Dermis blood vessel endothelial cell (primary cell): ENCODE results near the gene HYAL1. TPM values are rescaled to one million over a fixed set of nuclear protein-coding genes. Genes with fewer than 3 reads are reported as not detected.

Experiments used
- DNase-seq: peaks from one replicate; pipeline ENCODE4 v3.0.0; 2010
- total RNA-seq: library from RNA; depleted of rRNA; stranded (reverse); fragments of >200 nt; gene quantifications from 2 replicates; pipeline ENCODE4 v1.2.3, GENCODE V29; 2014

HYAL1 gene
- total RNA-seq, 1 donor from 2014 or later: 11.4 TPM

DNA sequence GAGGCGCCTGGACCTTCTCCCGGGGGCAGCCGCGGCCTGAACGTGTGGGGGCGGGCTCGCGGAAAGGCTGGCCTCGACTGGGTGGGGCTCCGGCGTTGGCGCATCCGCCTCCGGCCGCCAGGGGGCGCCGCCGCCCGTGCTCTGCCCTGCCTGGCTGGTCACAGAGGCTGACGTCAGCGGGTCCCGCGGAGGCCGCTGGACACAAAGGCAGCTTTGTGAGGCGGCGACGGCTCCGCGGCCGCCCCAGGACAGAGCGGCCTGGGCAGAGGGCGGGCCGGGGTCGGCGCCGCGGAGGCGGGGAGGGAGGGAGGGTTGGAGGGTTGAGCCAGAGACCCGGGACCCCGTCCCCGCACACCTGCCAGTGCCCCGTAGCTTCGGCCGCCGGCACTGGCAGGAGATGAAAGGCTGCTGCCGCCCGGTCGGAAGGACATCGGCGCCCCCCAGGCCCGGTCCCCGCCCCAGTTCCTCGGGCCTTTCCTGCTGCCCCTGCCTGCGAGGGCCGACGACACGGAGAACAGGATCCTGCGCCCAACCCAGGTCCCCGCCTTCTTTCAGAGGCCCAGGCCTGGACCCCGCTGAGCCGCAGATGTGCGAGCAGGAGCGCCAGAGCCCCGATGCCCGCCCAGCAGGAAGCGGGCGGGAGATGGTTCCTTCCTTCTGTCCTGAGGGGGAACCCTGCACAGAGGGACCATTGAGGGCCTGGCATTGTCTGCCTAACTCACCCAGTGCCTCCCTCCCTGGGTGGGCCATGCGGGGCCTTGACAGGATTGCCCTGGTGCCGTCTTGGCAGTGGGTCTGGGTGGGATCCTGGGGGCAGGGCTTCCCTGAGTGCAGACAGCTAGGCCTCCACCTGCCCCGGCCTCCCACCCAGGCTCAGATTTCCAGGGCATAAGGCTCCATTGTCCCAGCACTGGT is 43.1 kb downstream of the HYAL1 start:
- DNase-seq: peak; percentile 96

DNA sequence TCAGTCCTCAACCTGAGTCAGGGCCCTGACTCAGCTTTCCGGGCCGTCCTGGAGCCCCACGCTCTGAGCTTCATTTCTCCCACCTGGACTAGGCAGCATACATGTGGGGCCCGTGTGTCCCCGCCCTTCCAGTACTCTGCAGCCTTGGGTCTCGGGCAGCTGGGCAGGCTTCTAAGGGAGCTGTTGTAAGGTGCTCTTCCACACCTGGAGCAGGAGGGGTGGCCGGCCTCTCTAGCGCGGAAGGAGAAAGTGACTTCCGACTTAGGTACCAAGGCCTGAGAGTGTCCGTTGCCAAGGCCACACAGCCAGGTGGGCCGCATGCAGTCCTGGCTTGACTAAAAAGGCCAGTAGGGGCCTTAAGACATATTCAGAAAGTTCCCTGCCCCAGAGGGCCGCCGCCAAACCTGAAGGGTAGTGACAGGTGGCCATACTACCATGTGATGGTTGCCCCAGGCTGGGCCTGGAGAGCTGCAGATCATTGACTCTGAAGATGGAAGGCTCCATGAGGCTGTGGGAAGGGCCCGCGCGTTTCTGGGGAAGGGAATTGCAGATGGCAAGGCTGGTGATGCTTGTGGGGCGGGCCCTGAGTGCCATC is 43.8 kb downstream of the HYAL1 start:
- no peak for DNase-seq

DNA sequence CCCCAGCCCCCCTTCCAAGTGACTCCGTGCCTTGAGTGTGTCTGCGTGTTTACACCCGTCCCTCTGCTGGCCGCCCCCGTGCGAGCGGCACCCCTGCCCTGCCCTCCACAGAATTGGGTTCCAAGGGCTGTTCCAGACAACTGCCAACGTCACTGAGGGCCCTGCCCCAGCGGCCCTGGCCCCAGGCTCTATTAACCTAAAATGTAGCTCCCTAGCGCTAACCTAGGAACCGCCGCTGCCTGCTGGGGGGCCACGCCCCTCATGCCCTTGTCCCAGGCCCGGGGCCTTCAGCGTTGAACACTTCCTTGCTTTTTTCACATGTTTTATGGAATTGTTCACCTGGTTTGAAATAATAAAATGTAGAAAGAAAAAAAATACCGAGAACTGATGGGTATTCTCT is 44.4 kb downstream of the HYAL1 start:
- DNase-seq: no peak

DNA sequence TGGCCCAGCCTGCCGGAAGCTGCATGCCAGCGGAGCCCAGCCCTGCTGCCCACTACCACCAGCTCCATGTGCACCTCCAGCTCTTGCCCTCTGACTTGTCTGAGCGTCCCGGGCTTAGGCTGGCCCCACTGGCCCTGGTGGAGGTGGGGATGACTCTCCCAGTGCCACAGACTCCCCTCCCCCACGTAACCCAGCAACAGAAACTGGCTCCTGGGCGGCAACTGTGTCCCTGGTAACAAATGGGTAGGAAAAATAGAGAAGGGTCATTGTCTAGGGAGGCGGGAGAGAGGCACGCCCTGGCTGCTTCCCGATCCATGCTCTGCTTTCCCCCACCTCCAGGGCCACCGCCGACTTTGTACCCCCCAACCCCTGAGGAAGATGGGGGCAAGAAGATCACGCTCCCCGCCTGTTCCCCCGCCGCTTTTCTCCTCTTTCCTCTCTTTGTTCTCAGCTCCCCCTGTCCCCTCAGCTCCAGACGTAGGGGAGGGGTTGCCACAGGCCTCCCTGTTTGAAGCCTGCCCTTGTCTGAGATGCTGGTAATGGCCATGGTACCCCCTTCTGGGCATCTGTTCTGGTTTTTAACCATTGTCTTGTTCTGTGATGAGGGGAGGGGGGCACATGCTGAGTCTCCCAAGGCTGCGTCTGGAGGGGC is 45.2 kb downstream of the HYAL1 start:
- DNase-seq: no peak

DNA sequence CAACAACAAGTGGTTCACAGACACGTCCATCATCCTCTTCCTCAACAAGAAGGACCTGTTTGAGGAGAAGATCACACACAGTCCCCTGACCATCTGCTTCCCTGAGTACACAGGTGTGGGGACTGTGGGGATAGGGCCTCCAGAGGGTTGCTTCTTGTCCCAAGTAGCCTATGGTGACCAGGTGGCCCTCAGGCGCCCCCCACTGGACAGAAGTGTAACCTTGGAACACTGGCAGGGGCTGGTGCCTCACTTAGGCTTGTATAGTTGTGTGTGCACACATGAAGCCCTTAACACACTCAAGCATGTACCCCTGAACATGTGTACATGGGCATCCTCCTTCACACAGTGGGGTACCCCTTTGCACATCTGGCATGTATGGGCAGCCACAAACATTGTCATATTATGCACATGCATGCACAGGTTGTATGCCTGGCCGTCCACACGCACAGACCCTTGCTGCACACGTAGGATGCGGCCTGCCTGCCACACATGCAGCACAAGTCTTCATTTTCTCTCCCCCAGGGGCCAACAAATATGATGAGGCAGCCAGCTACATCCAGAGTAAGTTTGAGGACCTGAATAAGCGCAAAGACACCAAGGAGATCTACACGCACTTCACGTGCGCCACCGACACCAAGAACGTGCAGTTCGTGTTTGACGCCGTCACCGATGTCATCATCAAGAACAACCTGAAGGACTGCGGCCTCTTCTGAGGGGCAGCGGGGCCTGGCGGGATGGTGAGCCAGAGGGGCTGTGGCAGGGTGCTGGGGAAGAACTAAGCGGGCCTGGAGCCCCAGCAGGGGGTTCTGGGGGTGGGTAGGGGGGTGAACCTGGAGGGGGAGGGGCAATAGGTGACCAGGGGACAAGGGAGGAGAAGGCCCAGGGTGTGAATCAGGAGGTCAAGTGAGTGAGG is 46.1 kb downstream of the HYAL1 start:
- peak; percentile 77 for DNase-seq

DNA sequence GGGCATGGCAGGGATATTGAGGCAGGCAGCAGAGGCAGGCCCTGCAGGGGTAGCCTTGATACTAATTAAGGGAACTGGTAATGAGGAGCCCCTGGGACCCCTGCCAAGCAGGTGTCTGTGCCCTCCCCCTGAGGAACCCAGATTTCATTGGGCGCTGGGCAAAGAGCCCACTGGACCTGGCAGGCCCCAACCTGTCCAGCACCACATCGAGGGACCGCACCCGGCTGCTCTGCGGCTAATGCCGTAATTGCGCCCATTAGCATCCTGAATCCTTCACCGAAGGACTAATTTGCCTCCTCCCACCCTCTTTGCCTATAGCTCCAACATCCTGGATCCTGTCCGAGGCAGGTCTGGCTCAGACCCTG is 48.1 kb downstream of the HYAL1 start:
- DNase-seq: no peak

DNA sequence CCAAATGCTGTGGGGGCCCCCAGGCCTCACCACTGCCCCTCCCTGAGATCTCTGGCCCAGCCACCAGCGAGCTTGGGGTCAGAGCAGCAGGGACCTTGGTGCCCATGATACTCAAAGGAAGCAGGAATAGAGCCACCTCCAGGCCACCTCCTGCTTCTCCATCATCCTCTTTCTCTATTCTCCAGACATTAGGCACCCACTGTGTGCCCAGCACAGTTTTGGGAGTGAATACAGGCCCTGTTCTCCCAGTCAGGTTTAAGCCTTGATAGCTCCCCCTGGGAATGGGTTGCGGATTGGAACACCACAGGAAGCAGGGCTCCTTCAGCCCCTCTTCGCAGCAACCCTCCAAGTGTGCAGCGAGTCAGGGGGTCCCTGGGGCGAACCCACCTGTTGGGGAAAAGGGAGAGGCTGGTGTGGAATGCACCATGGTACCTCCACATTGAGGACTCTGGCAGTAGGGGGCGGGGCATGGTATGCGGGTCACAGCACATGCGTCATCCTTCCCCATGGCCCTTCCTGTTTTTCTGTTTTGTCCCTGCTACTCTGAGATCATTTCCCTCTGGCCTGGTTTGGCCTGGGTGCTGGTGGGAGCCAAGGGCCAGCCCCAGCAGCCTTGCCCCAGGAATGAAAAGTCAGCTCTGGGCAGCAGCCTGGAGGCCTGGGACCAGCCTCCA is 48.7 kb downstream of the HYAL1 start:
- DNase-seq: peak; percentile 94

DNA sequence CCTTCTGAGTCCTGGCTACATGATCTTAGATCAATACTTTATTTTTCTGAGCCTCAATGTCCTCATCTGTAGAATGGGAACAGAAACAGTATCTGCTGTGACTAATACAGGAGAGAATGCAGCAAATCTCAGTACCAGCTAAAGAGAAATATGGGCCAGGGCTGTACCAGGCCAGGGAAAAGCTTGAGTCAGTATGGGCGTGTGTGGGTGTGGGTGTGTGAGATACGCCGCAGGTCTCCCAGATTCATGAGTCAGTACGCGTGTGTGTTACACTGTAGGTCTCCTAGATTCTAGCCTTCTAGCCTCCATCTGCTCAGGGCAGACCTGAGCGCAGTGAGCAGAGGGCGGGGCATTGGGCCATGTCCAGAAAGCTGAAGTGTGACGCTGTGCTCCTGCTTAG is 52.2 kb downstream of the HYAL1 start:
- DNase-seq: peak; percentile 79

DNA sequence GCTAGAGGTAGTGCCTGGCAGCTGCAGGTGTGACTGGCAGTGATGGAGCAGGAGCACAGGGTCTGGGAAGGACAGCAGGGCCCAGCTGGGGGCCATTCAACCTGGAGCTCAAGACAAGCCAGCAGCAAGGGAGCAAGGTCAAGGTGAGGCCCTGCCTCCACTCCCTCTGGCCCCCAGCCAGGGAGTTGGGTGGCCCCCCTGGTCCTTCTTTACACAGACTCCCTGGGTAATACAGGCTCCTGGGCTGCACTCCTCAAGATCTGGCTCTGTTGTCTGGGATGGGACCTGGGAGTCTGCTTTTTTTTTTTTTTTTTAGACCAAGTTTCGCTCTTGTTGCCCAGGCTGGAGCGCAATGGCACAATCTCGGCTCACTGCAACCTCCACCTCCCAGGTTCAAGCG is 52.9 kb downstream of the HYAL1 start:
- DNase-seq: no peak

Other genes starting within 250 kb of the HYAL1 start
- gene RBM5, start 214.7 kb downstream of the HYAL1 start, total RNA-seq: 201 and 249 TPM in 2 replicates
- gene SEMA3F, start 148.2 kb downstream of the HYAL1 start, total RNA-seq: 44.6 and 79.4 TPM in 2 replicates
- gene GNAT1, start 112.0 kb downstream of the HYAL1 start, total RNA-seq: not detected in 2 replicates
- gene SLC38A3, start 98.3 kb downstream of the HYAL1 start, total RNA-seq: not detected in 2 replicates
- gene GNAI2, start 67.4 kb downstream of the HYAL1 start, total RNA-seq: 624 and 776 TPM in 2 replicates
- 0.51 and 1.4 TPM in 2 replicates for gene SEMA3B, start 34.4 kb downstream of the HYAL1 start, total RNA-seq
- not detected in 2 replicates for gene LSMEM2, start 24.5 kb downstream of the HYAL1 start, total RNA-seq
- 92.2 and 113 TPM in 2 replicates for gene IFRD2, start 11.1 kb downstream of the HYAL1 start, total RNA-seq
- 24.0 and 28.1 TPM in 2 replicates for gene HYAL3, start 4.2 kb downstream of the HYAL1 start, total RNA-seq
- 4.9 and 7.3 TPM in 2 replicates for gene NAA80, start 4.2 kb downstream of the HYAL1 start, total RNA-seq
- 600 and 601 TPM in 2 replicates for gene HYAL2, start 19.2 kb upstream of the HYAL1 start, total RNA-seq
- 19.7 and 20.8 TPM in 2 replicates for gene TUSC2, start 24.6 kb upstream of the HYAL1 start, total RNA-seq
- gene RASSF1, start 37.3 kb upstream of the HYAL1 start, total RNA-seq: 21.7 and 28.8 TPM in 2 replicates
- gene ZMYND10, start 42.2 kb upstream of the HYAL1 start, total RNA-seq: 0.05 TPM in 1 of 2 replicates, not detected in the other
- gene NPRL2, start 47.2 kb upstream of the HYAL1 start, total RNA-seq: 14.0 and 16.8 TPM in 2 replicates
- gene CYB561D2, start 47.3 kb upstream of the HYAL1 start, total RNA-seq: 26.2 and 30.0 TPM in 2 replicates
- 60.3 and 61.6 TPM in 2 replicates for gene TMEM115, start 55.9 kb upstream of the HYAL1 start, total RNA-seq
- gene CACNA2D2, start 200.1 kb upstream of the HYAL1 start, total RNA-seq: not detected in 2 replicates